Renal pelvis (tissue), 4 donors: ENCODE results near the gene MYH8. TPM values are rescaled to one million over a fixed set of nuclear protein-coding genes. Genes with fewer than 3 reads are reported as not detected.
A peak's percentile ranks its signal among the peaks of the same experiment; 100 is the strongest.

ENCODE experiments used
- DNase-seq: peaks from one replicate; pipeline ENCODE4 v3.0.0-alpha.2; 2013
- polyA plus RNA-seq, 3 donors: library from polyadenylated mRNA; unstranded; fragments of 120-200 nt; gene quantifications; one replicate each; pipeline ENCODE4 v1.2.1, GENCODE V29; 2013; ENCODE audit not compliant: insufficient read length in 3 of 3

Gene MYH8
- polyA plus RNA-seq, 3 donors, result 0.64 to 2.2 (median 0.92) TPM

DNA sequence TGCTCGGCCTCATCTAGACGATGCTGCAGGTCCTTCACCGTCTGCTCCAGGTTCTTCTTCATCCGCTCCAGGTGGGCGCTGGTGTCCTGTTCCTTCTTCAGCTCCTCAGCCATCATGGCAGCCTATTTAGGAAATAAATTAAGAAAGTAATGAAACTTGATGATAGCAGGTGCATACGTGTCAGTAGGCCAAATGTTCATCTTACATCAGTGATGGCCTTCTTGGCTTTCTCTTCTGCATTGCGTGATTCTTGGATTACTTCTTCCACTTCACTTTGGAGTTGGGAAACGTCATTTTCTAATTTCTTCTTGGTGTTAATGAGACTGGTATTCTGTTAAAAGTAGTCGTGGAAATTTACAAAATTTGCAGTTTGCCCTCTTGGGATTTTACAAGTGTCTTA, 28.9 kb downstream of the MYH8 start:
- DNase-seq, result no peak

DNA sequence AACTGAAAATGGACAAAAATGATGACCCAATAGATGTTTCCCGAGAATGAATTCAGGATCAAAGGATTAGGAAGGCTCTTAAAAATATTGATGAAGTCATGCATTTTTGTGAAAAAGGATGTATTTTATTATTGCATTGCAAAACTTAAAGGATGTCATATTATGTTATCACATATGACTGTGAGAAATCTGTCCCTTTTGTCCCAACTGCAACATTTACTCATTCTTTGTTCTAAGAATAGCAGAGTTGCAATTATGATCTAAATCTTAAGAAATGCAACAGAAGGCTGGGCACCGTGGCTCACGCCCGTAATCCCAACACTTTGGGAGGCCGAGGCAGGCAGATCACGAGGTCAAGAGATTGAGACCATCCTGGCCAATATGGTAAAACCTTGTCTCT, 35.9 kb downstream of the MYH8 start:
- DNase-seq, result no peak

DNA sequence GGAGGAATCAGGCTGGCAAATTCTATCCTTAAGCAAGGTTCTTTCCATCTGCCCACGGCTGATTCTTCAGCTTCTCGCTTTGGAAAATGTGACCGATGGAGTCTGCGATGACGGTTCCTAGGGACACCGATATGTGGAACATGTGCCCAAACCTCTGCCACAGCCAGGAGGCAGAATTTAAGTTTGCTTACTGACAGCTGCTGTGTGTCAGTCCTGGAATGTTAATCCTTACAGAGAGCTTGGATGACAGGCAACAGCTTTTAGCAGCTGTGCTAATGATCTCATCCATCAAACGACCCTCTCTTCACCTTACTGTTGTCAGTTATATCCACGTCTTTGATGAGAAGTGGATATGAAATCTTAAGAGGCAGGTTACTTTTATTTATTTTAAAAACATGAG, 37.6 kb downstream of the MYH8 start:
- DNase-seq, result peak; percentile 76

DNA sequence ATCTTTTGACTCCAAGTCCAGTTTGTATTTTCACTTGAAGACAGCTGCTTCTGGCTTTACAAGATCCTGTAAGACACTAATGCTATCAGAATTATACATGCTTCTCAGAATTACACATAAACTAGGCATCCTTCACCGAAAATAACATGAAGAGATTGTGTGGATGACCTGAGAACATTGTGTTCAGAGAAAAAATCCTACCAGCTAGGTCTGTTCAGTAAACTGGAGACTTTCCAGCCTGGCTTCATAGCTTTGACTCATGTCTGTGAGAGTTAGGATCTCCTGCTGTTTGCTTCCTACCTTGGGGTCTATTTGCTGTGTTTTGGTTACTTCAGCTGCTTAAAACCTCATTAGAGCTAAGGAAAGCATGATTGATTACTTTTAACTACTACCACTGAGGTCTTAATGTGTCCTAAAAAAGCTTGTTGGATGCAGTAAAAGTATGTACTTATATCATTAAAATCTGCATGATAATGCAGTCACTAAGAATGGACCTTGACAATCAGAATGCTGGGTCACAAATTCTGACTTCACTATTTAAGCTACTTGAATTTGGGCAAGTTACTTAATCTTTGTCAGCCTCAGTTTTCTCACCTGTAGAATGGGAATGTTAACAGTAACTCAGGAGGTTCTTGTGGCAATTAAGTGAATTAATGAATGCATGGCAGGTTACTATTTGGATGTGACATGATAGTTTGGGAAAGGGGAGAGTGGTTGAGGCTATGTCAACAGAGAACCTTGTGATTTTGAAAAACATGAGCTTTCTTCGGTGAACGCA, 40.9 kb downstream of the MYH8 start:
- no peak for DNase-seq

DNA sequence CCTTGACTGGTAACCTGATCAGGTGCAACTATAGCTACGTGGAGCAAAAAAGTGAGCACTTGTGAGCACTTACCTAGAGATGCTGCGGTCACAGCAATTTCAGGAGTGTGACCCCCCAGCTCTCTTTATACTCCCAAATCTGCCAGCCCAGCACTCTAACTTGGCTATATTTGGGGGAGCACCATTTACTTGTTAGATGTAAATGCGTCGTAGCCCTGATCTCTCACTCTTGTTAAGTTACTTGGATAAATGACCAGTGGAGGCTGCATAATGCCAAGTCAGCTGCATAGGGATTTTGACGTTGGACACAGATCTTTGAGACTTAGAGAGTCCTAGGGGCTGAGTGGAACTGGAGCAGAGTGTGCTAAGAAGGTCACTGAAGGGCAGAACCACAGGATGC, 48.8 kb downstream of the MYH8 start, which contains the start of gene MYH13:
TSS of gene MYH13 (minus strand) at position 101 of the 400 bp plus-strand sequence. CDS start 8,476 bp downstream, outside the sequence.
- DNase-seq, result no peak

DNA sequence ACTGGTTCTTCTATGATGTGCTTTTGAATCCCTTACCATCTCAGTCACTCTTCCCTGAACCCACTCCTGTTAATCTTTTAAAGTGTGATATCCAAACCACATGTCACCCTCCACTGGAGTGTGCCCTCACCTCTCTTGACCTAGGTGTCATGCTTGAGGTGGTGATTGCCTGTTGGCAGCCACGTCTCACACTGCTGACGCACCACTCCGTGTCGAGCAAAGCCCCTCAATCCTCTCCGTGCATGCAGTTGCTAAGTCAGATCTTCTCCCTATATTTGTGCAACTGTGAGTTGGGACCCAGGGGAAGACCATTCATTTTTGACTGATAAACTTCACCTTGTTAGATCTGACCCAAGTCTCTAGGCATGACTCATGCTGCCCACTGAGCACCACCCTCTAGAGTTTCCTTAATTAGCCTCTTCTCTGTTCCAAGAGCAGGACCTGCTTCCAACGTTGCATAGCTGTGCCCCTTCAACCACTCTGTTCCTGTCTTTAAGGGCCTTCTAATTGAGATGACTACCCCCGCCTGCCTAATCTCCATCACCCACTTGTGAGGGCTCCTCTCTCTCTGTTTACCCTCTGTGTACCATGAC, 51.6 kb downstream of the MYH8 start:
- no peak for DNase-seq

DNA sequence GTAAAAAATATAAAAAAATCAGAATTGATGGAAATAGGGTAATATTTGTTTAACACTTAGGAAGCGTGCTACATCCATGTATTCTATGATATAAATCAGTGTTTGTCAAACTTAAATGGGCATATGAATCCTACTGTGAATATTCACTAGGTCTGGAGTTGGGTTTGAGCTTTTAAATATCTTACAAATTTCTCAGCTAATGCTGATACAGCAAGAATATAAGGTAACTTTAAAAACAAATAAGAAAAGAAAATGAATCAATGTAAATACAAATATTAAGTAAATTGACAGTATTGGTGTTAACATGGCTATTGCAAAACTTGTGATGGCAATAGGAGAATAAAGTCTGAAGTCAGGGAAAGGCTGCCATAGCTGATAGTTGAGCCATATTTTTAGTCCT, 52.5 kb downstream of the MYH8 start:
- DNase-seq, result no peak

DNA sequence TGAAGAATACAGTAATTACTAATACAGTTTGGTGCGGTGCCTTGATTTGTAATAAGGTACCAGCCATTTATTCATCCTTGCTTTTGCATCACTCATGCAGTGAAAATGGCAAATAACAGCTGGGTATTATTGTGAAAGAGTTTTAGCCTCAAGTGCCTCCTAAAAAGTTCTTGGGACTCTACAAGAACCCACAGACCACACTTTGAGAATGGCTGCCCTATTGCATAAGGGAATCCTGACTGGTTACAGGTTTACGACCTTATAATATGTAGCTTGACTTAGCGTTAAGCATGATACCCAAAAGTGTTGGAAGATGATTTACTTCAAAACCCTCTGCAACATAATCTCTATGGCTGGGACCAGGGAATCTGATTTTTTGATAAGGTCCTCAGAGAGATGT, 53.2 kb downstream of the MYH8 start:
- no peak for DNase-seq

DNA sequence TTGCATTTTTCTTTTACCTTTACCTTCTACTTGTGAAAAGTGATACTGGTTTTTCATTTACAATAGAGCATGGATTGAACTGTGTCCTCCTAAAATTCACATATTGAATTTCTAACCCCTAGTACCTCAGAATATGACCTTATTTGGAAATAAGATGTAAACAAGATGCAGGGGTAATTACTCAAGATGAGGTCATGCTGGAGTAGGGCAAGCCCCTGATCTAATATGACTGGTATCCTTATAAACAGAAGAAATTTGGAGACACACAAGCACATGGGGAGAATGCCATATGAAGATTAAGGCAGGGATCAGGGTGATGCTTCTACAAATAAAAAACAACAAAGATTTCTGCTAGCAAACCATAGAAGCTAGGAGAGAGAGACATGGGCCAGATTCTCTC, 61.2 kb downstream of the MYH8 start:
- no peak for DNase-seq

DNA sequence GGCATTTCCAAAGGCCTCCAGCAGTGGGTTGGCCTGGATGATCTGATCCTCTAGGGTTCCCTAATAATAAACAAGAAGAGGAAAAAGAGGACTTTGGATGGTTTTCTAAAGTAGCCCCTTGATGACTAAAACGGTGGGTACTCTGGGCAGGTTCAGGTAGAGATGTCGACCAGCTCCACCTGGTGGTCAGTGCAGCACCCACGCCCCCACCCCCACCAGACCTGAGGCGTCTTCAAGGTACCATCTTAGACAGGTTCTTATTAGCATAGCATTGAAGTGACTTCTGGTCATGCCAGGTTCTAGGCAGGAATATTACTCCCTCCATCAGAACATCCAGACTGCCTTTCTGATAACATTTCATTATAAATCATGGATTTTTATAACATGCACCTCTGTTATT, 64.0 kb downstream of the MYH8 start:
- no peak for DNase-seq

DNA sequence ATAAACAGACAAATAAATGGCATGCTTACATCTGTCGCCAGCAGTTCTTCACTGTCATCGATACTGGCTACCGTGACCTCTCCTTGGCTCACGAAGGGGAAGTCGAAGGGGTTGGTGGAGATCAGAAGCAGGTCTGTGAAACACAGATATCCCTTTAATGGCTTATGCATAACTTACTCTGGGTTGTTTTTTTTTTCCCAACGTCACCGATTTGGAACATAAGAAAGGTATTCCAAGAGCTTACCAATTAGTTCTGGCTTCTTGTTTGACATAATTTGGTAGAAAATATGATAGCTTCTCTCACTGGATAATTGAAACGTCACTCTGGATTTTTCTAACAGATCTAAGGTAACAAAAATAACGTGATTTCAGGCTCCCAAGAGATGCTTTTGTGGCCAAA, 67.1 kb downstream of the MYH8 start:
- DNase-seq, result no peak

DNA sequence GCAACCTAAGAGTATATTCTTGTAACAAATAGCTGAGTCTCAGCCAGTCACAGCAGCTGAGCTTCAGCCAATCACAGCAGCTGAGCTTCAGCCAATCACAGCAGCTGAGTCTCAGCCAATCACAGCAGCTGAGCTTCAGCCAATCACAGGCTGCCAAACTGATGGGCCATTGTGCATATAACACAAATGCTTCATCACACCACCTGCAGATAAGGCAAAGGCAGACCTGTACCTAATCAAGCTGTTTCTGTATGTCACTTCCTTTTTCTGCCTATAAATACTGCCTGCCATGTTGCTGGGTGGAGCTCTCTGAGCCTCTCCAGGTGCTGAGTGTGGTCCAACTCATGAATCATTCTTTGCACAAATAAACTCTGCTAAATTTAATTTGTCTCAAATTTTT, 68.9 kb downstream of the MYH8 start:
- DNase-seq, result no peak

DNA sequence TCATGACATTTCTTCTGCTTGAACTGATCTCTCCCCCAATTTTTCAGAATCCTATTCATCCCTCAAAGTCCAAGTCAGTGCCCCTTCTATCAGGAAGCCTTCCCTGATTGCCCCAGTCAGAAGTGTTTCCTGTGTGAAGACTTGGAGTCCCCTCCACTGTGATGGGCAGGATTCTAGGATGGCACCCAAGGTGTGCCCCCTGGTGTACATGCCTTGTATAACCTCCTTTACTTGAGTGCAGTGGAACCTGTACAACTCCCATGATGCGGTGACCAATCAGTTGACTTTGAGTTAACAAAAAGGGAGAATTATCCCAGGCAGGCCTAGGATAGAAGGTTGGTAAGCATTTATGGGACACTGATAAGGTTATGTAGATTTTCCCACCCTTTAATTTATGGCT, 72.3 kb downstream of the MYH8 start:
- DNase-seq, result no peak

DNA sequence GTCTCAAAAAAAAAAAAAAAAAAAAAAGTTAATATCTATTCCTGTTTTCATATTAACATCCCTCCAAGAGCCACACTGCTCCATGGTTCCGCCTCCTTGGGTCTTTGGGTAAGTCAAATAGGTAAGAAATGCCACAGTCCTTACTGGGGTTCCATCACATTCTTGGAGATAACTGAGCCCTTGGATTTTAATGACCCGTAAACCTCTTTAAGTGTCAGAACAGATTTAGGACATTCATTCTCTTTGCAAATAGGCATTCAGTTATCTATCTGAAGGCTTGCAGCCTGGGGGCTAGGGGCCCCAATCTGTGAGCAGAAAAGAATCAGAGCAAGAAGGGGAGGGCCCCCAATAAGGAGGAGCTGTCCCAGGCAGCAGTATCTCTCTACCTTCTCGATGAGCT, 76.9 kb downstream of the MYH8 start:
- peak; percentile 37 for DNase-seq

Other genes with a start within 250 kb of the MYH8 start
- gene GAS7, start 223.3 kb downstream of the MYH8 start, polyA plus RNA-seq, result 10 to 100 TPM; 13.5 to 16.5 (median 15.6) TPM
- gene MYH13, start 48.9 kb downstream of the MYH8 start, polyA plus RNA-seq, result under 1 TPM; 0.15 to 0.30 (median 0.20) TPM
- under 1 TPM; 0.03 to 0.21 (median 0.21) TPM for gene MYH4, start 47.6 kb upstream of the MYH8 start, polyA plus RNA-seq
- gene MYH1, start 96.6 kb upstream of the MYH8 start, polyA plus RNA-seq, result under 1 TPM; 0.03 to 0.06 (median 0.06) TPM
- gene MYH2, start 127.7 kb upstream of the MYH8 start, polyA plus RNA-seq, result under 1 TPM in 1 of 3 donors, not detected in 2; 0.04 TPM
- 1 to 10 TPM; 7.7 to 8.6 (median 8.4) TPM for gene MYH3, start 235.4 kb upstream of the MYH8 start, polyA plus RNA-seq